WTC11 (cell line): Measurements from ENCODE around the gene PSKH1. TPM values are rescaled to one million over a fixed set of nuclear protein-coding genes. Genes with fewer than 3 reads are reported as not detected.

Experiments used
- E2F4 ChIP-seq: sonication (generic); formaldehyde crosslinking; IDR thresholded peaks from 2 replicates; pipeline ENCODE4 v1.8.1; 2022; ENCODE audit warnings: low read depth, mild to moderate bottlenecking, moderate library complexity, missing genetic modification reagents, borderline replicate concordance
- EMX1 ChIP-seq: fragments of 250-450 bp; sonication (Bioruptor Pico); IDR thresholded peaks from 2 replicates; pipeline ENCODE4 v1.8.0; 2021; ENCODE audit warnings: mild to moderate bottlenecking
- ESRRA ChIP-seq: sonication (generic); formaldehyde crosslinking; IDR thresholded peaks from 2 replicates; pipeline ENCODE4 v1.8.1; 2022; ENCODE audit warnings: mild to moderate bottlenecking, missing genetic modification reagents, borderline replicate concordance
- FOXK1 ChIP-seq: sonication (generic); formaldehyde crosslinking; IDR thresholded peaks from 2 replicates; pipeline ENCODE4 v1.8.0; 2022; ENCODE audit warnings: mild to moderate bottlenecking, moderate library complexity, missing genetic modification reagents
- FOXP1 ChIP-seq: sonication (generic); formaldehyde crosslinking; IDR thresholded peaks from 2 replicates; pipeline ENCODE4 v1.8.0; 2022; ENCODE audit warnings: missing genetic modification reagents, mild to moderate bottlenecking, moderate library complexity, borderline replicate concordance
- PRDM15 ChIP-seq: sonication (generic); formaldehyde crosslinking; IDR thresholded peaks from 2 replicates; pipeline ENCODE4 v1.8.0; 2022; ENCODE audit warnings: missing genetic modification reagents
- TEAD1 ChIP-seq: sonication (generic); formaldehyde crosslinking; IDR thresholded peaks from 2 replicates; pipeline ENCODE4 v1.8.0; 2022; ENCODE audit warnings: mild to moderate bottlenecking, missing genetic modification reagents
- TEAD4 ChIP-seq: sonication (generic); formaldehyde crosslinking; IDR thresholded peaks from 2 replicates; pipeline ENCODE4 v1.8.0; 2022; ENCODE audit warnings: mild to moderate bottlenecking, missing genetic modification reagents
- ZNF263 ChIP-seq: sonication (generic); formaldehyde crosslinking; IDR thresholded peaks from 2 replicates; pipeline ENCODE4 v1.8.1; 2022; ENCODE audit warnings: low read depth, mild to moderate bottlenecking, moderate library complexity, missing genetic modification reagents
- ZNF512 ChIP-seq: sonication (generic); formaldehyde crosslinking; IDR thresholded peaks from 2 replicates; pipeline ENCODE4 v1.8.1; 2022; ENCODE audit warnings: missing genetic modification reagents, borderline replicate concordance
- total RNA-seq: library from RNA; stranded (reverse); gene quantifications from 3 replicates; pipeline ENCODE4 v1.2.3, GENCODE V29; 2021
- TF ChIP-seq, protein P1 (sequence below): fragments of 250-450 bp; sonication (Bioruptor Pico); IDR thresholded peaks from 2 replicates; pipeline ENCODE4 v1.9.0; 2021; ENCODE audit warnings: moderate library complexity, mild to moderate bottlenecking, inconsistent platforms, borderline replicate concordance
- TF ChIP-seq, protein P2 (sequence below): fragments of 250-450 bp; sonication (Bioruptor Pico); IDR thresholded peaks from 2 replicates; pipeline ENCODE4 v1.9.0; 2021; ENCODE audit warnings: mild to moderate bottlenecking, borderline replicate concordance

PSKH1 gene
- total RNA-seq, 1 experiment from 2014 or later = 32.6 TPM

DNA sequence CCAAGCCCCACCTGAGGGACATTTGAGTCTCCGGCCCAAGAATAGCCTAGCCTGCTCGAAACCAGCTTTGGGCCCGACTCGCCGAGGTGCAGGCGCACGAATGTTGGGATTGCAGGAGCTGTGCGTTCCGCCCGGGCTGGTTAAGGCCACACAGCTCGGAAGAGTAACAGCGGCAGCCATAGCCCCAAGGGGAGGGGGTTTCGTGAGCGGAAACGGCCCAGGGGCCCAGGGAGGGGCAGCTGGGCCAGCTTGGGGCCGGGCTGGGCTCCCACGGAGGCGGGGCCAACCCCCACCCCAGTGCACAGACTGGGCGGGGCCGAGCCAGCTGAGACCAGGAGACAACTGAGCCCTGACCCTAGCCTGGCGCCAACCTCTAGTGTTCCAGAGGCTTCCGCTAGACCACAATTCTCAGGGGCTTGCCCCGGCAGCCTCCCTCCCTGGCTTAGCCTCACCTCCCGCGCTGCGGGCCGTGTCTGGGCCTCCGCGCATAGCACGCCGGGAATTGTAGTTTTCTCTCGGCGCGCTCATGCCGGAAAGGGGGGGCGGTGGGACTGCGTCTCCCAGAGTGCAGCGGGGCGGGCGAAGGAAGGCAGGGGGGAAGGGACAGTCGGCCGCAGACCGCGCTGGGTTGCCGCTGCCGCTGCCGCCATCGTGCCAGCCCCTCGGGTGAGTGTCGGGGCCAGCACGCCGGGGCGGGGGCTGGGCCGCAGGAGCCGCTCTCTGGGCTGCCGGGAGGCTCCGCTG, 46.6 kb upstream of the PSKH1 start, which contains the start of gene NUTF2 (continued):
- peak; percentile 60; the same call in 1 of the 2 replicates for TF ChIP-seq TEAD4 (CRISPR knock-in tag)
- no peak for TF ChIP-seq E2F4
- peak; percentile 0; the same call in 1 of the 2 replicates for TF ChIP-seq FOXP1 (CRISPR knock-in tag)
- TF ChIP-seq, protein P1, sequence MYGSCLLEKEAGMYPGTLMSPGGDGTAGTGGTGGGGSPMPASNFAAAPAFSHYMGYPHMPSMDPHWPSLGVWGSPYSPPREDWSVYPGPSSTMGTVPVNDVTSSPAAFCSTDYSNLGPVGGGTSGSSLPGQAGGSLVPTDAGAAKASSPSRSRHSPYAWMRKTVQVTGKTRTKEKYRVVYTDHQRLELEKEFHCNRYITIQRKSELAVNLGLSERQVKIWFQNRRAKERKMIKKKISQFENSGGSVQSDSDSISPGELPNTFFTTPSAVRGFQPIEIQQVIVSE (CRISPR knock-in tag) = no peak
- TF ChIP-seq PRDM15 (CRISPR knock-in tag) = no peak
- TF ChIP-seq, protein P2, sequence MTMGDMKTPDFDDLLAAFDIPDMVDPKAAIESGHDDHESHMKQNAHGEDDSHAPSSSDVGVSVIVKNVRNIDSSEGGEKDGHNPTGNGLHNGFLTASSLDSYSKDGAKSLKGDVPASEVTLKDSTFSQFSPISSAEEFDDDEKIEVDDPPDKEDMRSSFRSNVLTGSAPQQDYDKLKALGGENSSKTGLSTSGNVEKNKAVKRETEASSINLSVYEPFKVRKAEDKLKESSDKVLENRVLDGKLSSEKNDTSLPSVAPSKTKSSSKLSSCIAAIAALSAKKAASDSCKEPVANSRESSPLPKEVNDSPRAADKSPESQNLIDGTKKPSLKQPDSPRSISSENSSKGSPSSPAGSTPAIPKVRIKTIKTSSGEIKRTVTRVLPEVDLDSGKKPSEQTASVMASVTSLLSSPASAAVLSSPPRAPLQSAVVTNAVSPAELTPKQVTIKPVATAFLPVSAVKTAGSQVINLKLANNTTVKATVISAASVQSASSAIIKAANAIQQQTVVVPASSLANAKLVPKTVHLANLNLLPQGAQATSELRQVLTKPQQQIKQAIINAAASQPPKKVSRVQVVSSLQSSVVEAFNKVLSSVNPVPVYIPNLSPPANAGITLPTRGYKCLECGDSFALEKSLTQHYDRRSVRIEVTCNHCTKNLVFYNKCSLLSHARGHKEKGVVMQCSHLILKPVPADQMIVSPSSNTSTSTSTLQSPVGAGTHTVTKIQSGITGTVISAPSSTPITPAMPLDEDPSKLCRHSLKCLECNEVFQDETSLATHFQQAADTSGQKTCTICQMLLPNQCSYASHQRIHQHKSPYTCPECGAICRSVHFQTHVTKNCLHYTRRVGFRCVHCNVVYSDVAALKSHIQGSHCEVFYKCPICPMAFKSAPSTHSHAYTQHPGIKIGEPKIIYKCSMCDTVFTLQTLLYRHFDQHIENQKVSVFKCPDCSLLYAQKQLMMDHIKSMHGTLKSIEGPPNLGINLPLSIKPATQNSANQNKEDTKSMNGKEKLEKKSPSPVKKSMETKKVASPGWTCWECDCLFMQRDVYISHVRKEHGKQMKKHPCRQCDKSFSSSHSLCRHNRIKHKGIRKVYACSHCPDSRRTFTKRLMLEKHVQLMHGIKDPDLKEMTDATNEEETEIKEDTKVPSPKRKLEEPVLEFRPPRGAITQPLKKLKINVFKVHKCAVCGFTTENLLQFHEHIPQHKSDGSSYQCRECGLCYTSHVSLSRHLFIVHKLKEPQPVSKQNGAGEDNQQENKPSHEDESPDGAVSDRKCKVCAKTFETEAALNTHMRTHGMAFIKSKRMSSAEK (CRISPR knock-in tag) = no peak
- TF ChIP-seq ESRRA (CRISPR knock-in tag) = 0 out of 2 replicates have a peak, but pooled peaks have one; percentile 21
- no peak for TF ChIP-seq ZNF512 (CRISPR knock-in tag)
- TF ChIP-seq FOXK1 (CRISPR knock-in tag) = peak; percentile 82
- TF ChIP-seq ZNF263 (CRISPR knock-in tag) = 0 out of 2 replicates have a peak, but pooled peaks have one; percentile 12
- peak; percentile 90 for TF ChIP-seq TEAD1
- TF ChIP-seq EMX1 (CRISPR knock-in tag) = no peak
